Activated T-helper 9 cell treated with anti-CD3 and anti-CD28 coated beads, Interleukin-2, amount 50 U/mL, for 16 hours (primary cell): ENCODE results near the gene GGACT.
"Not testable (repeated sequence)": the region's sequence is repeated elsewhere in the genome, so short reads cannot be mapped to it uniquely, and the experiment has no call there.

Source experiments
- DNase-seq: peaks from one replicate; pipeline ENCODE4 v3.0.0-alpha.2; 2020; ENCODE audit warnings: low read depth

The GGACT gene

DNA sequence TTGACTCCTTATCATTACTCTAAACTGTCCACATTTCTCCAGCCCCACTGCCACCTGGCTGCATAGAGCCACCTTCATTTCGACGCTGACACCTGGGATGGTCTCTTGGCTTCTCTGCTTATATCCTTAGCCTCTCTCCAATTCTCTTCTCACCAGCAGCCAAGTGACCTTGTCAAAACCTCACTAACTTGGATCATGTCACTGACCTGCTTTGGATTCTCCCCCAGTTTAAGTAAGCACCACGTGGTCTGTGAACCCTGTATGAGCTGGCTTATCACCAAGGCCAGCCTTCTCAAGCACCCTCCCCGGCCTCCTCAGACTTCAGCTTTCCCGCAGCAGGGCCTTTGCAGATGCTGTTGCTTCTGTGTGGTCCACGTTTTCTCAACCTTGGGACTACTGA, 12.3 kb upstream of the GGACT start:
- DNase-seq = no peak

DNA sequence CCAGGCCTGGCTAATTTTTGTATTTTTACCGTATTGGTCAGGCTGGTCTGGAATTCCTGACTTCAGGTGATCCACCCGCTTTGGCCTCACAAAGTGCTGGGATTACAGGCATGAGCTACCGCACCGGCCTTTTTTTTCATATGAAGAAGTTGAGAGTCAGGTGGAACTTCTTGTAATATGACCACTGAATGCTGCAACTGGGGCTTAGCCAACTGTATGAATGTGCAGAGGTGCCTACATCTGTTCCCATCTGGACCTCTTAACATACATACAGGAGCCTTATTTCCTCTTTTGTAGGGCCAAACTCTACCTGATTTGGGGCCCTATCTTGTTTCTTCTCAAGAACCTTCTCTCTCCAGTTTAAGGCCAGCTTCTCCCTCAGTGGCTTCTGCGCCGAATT, 11.9 kb upstream of the GGACT start:
- no peak for DNase-seq

DNA sequence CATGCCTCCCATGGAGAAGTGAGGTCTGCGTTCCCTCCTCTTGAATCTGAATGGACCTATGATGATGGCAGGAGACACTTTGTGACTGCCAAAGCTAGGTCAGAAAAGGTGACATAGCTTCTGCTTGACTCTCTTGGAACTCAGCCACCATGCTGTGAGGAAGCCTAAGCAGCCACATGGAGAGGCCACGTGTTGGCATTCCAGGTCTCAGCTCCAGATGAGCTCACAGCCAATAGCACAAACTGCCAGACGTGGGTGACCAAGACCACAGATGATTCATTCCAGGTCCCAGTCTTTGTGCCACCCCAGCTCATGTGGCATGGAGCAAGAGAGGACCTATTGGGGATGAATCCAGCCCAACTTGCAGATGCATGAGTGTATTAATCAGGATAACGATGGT, 8.7 kb upstream of the GGACT start:
- DNase-seq = no peak

DNA sequence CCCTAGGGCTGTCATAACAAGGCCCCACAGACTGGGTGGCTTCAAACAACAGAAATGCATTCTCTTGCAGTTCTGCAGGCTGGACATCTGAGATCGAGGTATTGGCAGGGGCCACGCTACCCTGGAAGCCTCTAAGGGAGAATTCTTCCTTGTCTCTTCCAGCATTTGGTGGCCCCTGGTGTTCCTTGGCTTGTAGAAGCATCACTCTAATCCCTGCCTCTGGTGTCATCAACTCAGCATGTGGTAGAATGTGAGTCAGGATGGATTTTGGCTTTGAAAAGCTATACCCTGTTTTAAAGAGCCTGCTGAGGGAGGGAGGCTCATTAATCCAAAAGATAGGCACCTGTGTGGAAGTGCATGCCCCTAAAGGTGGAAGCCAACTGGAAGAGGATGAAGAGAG, 7.9 kb upstream of the GGACT start:
- no peak for DNase-seq

DNA sequence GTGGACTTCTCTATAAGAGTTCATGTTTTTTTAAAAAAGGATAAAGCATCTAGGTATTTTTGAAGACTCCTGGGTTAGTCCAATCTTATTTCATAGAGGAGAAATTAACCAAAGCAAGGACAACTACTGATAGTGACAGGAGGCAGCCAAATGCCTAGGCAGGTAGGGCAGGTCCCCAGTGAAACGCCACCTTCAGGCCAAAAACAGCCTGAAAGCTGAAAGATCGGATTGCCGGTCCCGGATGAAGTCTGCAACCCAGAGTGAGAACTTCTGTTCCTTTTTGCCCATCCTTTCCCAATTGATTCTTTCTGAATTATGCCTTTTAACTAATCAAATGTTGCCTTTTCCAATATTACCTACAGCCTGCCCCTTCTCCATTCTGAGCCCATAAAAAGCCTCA, 6.1 kb upstream of the GGACT start:
- no peak for DNase-seq

DNA sequence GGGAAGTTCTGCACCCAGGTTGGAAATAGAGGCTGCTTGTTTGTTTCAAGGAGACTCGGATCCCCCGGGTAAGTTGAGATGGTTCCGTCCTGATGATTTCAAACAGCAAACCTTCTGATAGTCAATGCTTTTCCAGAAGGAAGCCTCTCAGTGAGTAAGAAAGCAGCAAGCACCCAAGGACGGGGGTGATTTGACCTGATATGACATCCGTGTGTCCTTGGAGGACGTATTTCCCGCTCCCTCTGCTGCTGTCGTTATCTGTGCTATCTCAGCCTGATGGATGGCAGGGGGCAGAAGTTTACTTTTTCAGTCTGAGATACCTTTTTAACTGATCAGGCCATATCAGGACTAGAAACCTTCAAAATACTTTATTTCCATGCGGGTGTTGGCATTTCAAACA, 5.7 kb upstream of the GGACT start:
- DNase-seq = no peak

DNA sequence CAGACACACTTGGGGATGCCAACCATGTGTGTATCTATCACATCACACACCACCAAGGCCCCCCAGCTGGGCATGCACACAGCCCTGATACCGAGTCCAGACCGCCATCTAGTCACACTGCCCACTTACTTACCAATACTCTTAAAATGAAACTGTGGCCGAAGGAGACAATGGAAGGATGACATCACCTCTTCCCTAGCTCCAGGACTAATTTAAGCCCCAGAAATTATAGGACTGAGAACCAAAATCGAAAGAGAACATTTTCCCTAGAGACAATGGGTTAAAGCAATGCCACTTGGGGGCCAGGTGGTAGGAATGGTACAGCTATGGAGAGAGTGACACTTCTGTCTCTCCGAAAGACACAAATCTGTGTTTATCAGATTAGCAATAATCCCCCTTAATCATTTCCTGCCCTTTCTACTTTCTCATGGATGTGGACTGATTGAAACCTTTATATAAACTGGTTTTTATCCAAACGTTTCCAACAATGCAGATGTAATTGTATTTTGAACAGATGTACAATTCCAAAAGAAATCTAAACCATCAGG, 663 bp upstream of the GGACT start:
- DNase-seq = no peak

DNA sequence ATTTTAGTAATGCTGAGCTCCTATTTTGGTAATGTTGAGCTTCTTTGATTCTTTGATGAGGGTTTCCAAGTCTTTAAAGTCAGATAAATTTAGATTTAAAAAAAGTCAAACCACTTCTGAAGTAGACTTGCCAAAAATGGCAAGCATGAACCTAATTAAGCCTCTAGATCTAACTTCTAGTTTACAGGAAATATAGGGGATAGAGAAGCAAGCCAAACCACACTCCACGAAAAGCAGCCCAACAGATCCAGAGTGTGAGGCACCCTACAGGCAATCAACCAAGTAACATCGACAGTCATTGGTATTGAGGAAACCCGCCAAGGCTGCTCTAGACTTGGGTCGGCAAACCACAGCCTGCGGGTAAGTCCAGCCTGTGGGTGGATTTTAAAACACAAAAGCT, 3.7 kb downstream of the GGACT start:
- DNase-seq = no peak

DNA sequence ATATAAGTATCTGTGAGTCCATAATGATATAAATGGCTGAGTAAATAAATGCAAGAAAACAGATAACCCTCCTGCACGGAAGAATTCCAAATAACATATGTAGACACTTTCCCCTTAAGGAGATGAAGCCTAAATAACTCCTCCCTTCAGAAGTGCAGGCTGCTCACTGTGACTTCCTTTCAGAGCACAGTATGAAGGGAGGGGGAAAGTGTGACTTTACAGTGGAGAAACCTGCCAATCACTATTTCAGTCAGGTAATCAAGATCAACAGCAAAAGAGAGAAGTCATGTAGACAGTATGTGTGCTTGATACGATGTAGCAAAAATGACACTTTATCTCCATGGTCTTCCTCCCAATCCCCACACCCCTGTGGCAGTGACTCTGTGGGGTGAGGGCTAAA, 7.1 kb downstream of the GGACT start:
- DNase-seq = no peak

DNA sequence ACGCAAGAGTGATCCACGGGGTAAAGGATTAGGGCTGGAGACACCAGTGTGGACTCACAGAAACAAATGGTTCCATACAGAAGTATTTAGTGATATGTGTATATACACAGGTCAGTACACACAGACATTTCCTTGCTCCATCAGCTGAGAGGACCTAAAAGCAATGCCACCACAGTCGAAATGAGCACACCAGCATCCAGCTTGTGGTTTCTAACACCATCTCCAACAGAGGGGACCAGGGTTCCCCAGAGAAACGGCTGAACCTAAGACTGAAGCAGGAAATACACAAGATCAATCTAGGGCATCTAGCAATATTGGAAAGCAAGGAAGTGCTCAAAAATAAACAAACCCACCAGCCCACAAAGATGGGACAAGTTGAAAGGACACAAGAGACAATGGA, 7.6 kb downstream of the GGACT start:
- no peak for DNase-seq

DNA sequence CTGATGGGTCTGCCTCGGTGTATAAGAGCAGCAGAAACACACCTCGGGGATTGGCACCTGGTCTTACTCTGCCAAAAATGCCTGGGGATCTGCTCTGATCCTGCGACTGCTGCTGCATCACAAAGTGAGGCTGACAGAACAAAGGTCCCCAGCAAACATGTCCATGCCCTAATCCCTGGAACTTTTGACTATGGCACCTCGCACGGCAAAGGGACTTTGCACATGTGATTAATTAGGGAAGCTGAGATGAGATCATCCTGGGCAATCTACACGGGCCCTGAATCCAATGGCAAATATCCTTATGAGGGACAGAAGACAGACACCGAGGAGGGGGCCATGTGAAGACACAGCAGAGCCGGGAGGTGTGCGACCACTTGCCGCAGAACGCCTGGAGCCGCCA, 8.5 kb downstream of the GGACT start:
- DNase-seq = no peak

DNA sequence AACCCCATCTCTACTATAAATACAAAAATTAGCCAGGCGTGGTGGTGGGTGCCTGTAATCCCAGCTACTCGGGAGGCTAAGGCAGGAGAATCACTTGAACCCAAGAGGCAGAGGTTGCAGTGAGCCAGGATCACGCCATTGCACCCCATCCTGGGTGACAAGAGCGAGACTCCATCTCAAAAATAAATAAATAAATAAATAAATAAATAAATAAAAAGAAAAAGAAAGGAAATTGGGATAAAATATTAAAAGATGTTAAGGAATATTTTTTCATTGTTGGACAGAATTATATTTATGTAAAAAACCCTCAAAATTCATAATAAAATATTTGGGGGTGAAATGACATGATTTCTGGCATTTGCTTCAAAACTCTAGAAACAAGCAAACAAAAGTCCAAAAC, 11.3 kb downstream of the GGACT start:
- not testable (repeated sequence) for DNase-seq

DNA sequence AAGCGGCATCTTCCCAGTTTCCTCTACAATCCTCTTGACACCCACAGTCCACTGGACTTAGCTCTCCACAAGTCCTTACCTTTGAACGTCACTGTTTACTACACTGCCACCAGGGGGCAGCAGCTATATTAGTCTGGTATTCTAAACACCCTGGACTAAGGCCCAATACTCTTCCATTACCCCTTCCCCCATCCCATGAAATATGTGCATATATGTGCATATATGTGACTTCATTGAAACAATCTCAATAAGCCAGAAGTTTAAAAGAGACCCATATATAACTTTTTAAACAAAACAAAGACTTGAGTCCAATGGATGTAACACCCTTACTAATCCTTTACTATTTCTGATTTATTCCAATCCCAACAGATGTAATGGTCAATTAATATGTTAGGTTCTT, 15.5 kb downstream of the GGACT start:
- peak; percentile 65 for DNase-seq

DNA sequence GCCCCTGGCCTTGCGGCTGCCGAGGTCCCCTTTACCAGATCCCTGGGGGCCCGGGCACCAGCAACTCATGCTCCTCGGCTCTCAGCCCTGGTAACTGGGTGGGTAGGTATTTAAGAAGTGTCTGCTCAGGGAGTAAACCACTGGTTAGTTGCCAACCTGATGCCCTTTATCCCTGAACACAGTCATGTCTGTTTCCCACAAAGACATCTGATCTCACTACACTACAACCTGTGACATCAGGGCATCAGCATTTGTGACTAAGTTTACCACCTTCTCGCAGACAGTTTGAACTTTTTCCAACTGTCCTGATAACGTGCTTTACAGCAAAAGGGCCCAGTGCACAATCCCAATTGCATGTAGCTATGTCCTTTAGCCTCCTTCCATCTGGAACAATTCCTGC, 22.0 kb downstream of the GGACT start:
- DNase-seq = no peak

DNA sequence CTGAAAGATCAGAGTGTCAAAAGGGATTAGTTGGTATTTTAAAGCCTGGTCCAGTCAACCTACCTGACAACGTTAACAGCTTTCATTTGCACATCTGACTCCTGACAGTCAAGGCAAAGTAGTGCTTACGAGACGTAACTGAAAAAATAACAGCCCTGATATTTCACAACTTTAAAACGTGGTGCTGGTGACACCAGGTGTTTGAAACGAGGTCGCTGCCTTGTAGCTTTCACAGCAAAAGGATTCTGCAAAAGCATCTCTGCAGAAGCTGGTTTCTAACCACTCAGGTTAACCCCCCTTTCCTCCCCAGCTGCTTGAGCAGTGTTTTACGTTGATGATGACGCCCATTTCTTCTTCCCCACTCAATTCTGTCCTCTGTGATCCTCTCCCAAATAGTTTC, 23.3 kb downstream of the GGACT start:
- no peak for DNase-seq

DNA sequence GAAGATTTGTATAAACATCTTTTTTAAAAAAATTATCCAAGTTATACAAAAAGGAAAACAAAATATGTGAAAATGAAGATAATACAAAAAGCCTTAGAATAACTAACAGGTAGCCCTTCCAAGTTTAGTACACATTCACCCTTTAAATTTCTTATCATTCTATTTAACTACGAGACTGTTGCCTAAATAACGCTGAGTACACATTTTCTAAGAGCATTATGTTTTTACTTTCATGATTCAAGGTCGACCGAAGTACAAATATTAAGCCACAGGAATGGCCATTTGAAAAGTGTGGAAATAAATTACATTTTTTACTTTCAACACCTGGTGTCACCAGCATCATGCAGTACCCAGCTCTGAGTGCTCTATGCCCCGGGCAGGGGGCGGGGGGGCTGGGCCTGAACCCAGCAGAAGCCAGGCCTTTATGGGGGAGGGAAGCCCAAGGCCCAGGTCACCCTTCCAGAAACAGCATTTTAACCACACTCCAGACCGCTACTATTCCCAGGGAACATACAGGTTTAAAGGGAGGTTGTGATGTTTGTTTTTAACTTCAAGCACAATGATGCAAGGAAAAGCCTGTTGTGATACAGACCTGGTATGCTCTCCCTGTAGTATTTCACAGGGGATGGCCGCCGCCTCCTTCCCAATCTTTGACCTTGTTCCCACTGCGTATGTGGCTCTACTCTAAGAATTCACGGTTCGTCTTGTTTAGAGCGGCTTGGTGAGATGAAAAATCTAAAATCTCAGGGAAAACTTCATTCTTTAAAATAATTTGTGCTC, 24.0 kb downstream of the GGACT start:
- no peak for DNase-seq

DNA sequence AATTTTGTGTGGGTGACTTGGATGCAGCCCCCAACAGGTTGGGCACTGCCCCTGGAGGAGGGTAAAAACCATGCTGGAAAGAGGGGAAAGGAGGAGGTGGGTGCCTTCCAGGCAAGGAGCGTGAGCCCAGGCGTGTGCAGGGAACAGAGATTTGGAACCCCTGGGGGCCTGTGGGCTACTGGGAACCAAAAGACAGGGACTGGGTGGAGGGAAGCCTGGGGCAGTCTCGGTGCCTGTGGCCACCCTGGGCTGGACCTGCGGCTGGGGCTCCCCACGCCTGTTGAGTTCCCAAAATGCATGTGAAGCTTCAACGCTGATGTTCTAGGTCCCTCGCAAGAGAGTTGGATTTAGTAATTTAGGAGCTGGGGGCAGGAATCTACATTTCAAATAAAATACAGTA, 24.8 kb downstream of the GGACT start:
- no peak for DNase-seq

DNA sequence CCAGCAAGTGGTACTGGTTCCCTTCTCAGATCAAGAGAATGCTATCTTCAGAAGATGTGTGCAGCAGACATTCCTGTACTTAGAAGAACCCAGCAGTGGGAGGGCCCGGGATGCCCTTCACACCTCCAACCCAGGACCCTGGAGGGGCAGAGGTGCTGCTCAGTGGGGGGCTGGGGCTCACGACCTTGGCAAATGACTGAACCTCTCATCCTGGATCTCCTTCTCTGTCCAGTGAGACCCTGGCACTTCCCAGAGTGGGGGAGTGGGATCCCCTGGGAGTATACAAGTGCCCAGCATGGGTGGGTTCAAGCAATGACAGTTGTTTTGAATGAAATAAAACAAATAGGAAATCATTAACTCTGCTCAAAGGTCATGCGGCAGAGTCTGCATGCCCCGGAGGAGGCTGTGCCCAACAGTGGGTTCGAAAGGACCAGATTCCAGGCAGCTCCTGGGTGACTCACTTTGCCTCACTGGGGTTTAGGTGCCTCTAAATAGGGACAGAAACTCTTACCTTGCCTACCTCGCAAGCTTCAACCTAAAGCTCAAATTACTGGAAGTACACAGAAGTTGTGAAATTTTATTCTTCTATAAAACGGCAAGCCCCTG, 26.9 kb downstream of the GGACT start:
- DNase-seq = no peak

DNA sequence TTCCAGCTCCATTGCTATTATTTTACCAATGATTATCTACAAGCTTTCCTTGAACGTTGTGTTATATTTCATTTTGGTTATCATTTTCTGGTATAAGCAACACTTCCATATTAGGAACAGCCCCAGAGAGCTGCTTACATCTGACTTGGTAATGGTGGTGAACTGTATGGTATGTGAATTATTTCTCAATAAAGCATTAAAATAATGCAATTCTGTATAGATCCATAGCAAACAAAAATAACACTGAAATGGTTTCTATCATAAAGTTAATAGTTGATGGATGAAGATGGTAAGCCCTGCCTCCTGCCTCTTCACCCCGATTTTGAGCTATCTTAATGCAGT, 27.5 kb downstream of the GGACT start:
- no peak for DNase-seq

DNA sequence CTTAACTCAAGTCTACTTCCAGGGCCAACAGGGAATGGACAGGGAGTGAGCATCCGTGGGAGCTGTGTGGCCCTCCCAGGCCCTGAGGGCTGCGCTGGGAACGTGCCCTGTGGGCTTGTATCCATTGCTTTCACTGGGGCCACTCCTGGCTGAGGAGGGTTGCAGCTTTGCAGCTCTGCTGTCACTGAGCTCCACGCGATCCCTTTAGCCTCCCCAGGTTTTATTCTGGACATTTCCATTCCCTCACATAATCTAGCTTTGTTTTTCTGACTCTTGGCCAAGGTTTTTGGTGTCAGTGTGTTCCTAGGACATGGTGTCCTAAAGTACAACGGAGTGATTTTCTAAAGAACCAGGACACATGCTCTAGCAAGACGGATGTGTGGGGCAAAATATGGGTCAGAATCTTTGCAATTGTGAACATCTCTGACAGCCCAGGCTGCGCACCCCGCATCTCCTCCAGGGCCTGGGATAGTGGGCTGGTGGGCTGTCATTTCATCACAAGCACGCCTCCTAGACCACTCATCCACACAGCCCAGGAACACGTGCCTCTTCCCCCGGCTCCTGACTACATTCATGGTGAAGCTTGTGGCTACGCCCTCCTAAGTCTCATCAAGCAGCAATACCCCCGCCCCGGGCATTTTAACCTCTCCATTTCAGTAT, 28.0 kb downstream of the GGACT start:
- DNase-seq = no peak

DNA sequence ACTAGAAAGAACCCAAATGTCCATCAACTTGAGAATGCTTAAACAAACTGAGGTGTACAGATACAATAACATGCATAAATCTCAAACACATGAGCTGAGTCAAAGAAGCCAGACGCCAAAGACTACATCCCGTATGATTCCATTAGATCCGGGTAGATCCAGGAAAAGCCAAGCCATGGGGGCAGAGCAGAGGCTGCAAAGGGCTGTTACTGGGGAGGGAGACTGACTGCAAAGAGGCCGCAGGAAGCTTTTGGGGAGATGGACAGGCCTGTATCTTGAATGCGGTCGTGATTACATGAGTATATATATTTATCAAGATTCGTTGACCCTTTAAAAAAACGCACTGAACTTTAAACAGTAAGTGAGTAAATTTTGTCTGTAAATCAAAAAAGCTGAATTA, 28.7 kb downstream of the GGACT start:
- no peak for DNase-seq

DNA sequence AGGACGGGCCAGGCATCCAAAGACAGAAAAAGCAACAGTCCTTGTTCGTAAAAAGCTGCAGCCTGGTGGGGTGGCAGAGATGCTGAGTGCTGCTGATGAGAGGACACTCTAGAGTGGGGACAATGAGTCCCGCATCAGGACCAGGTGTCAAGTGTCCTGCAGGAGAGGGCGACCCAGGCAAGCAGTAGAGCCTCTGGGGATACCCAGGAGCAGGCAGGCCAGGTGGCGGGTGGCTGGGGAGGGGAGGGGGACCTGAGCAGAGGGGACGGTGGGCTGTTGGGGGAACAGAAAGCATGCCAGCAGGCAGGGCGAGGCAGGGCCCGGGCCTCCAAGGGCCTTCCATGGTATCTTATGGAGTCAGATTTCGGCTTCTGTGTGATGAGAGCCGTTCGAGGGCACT, 35.8 kb downstream of the GGACT start:
- no peak for DNase-seq

DNA sequence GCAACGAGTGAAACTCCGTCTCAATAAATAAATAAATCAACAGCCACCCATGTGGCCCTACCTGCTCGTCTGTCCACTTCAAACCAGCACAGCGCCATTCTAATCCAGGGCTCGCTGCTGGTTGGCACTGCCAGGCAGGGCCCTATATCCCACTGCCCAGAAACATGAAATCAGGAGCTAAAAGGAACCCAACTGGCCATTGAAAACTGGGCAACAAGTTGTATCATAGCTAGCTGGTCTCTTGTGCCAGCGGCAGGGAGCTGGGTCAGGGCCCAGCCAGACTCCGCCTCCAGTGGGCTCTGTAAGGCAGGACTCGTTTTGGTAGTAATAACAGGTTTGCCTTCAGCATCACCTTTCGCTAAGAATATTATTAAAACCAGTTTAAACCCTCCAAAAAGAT, 39.3 kb downstream of the GGACT start:
- no peak for DNase-seq

DNA sequence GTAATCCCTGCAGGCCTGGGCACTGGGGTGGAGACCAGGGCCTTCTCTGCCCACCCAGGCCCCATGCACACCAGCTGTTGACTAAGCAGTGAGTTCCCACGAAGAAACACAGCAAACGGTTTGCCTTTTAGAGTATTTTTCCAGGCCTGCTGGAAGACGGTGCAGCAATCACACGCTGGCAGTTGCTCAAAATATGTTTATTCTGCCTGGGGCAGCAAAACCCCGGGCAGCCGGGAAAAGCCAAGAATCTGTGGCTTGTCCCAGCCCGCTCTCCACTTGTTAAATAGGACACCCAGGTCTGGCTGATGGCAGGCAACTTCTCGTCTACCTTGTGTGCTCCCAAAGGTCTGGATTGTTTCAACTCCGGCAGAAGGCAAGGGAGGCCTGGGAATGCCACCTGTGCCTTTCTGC, 40.8 kb downstream of the GGACT start:
- DNase-seq = no peak
